B cell (primary cell): ENCODE results near the gene RTN4. TPM values are rescaled to one million over a fixed set of nuclear protein-coding genes. Genes with fewer than 3 reads are reported as not detected.
"Not testable (repeated sequence)": the region's sequence is repeated elsewhere in the genome, so short reads cannot be mapped to it uniquely, and the experiment has no call there.

ENCODE experiments used
- ATAC-seq: fragments of 200-7000 bp; cut with Tn5 transposase; one replicate; pipeline ENCODE4 v1.10.0; 2021; ENCODE audit warnings: low read depth, mild to moderate bottlenecking, moderate number of reproducible peaks, moderate library complexity
- CTCF ChIA-PET: fragments of 350-600 bp; sonication (Branson Sonifier 250); formaldehyde crosslinking; loops from one replicate; lab custom pipeline; 2021; ENCODE audit warnings: antibody characterized with exemption, inconsistent platforms; lab: Charles Lee
- POLR2A ChIA-PET: fragments of 350-600 bp; sonication (Branson Sonifier 250); formaldehyde crosslinking; loops from one replicate; lab custom pipeline; 2021; ENCODE audit warnings: antibody characterized with exemption; lab: Charles Lee
- DNase-seq: peaks from one replicate; pipeline ENCODE4 v3.0.0; 2013
- H2AFZ ChIP-seq: 2 replicates; pipeline ENCODE4 v1.6.1; 2012; ENCODE audit warnings: mild to moderate bottlenecking, low read depth, low read length; ENCODE audit not compliant: insufficient read depth, poor library complexity, severe bottlenecking
- H3K27ac ChIP-seq, 2 donors: 1 replicate in 1 of 2; 2 replicates in 1 of 2; pipeline ENCODE4 v1.5.1; 2012 to 2013; ENCODE audit warnings: low read length in 2 of 2, mild to moderate bottlenecking in 2 of 2, moderate library complexity in 1 of 2
- H3K27me3 ChIP-seq, 4 experiments: fragments of 200-600 bp in 1 of 4; sonication (generic) in 1 of 4; replicated peaks in 1 of 4; 1 replicate in 2 of 4; 2 replicates in 2 of 4; pipeline versions ENCODE4 v1.6.1 to v1.7.0; 2013 to 2016; ENCODE audit warnings: low read length in 3 of 4, mild to moderate bottlenecking in 2 of 4, mixed read lengths in 1 of 4, moderate library complexity in 1 of 4; ENCODE audit not compliant: insufficient read depth in 4 of 4, control insufficient read depth in 3 of 4; ENCODE audit errors: control extremely low read depth in 1 of 4
- H3K36me3 ChIP-seq, 2 experiments: replicated peaks in 1 of 2; 1 replicate in 1 of 2; 2 replicates in 1 of 2; pipeline versions ENCODE4 v1.6.1 to v1.7.1; 2013; ENCODE audit warnings: low read length in 1 of 2; ENCODE audit not compliant: insufficient read depth in 2 of 2, control insufficient read depth in 1 of 2; ENCODE audit errors: control extremely low read depth in 1 of 2, extremely low read depth in 1 of 2
- H3K4me1 ChIP-seq, 2 donors: fragments of 200-600 bp in 1 of 2; sonication (generic) in 1 of 2; 1 replicate in 1 of 2; 2 replicates in 1 of 2; pipeline versions ENCODE4 v1.5.1 to v1.6.1; 2013 to 2017; ENCODE audit warnings: low read length in 2 of 2; ENCODE audit not compliant: control insufficient read depth in 2 of 2, insufficient read depth in 2 of 2
- H3K4me2 ChIP-seq: replicated peaks from 2 replicates; pipeline ENCODE3; 2012; ENCODE audit warnings: mild to moderate bottlenecking, low read depth, low read length; ENCODE audit not compliant: poor library complexity, severe bottlenecking
- H3K4me3 ChIP-seq, 5 experiments: fragments of 200-600 bp in 1 of 5; sonication (generic) in 1 of 5; 1 replicate in 3 of 5; 2 replicates in 2 of 5; pipeline versions ENCODE4 v1.5.1 to v1.7.0; 2011 to 2016; ENCODE audit warnings: low read length in 4 of 5, mild to moderate bottlenecking in 4 of 5, low read depth in 2 of 5, control low read depth in 1 of 5, moderate library complexity in 1 of 5; ENCODE audit not compliant: insufficient read depth in 1 of 5; ENCODE audit errors: control extremely low read depth in 1 of 5, extremely low read depth in 1 of 5
- H3K79me2 ChIP-seq: fragments of 200-600 bp; sonication (generic); one replicate; pipeline ENCODE4 v1.6.0; 2016; ENCODE audit warnings: low read length; ENCODE audit not compliant: control insufficient read depth, insufficient read depth
- H3K9ac ChIP-seq: fragments of 200-600 bp; sonication (generic); 2 replicates; pipeline ENCODE4 v1.6.1; 2017; ENCODE audit warnings: mild to moderate bottlenecking, low read length, moderate library complexity
- H3K9me3 ChIP-seq, 3 donors: one replicate each; pipeline versions ENCODE4 v1.6.1 to v1.7.1; 2013; ENCODE audit warnings: low read length in 2 of 3; ENCODE audit not compliant: control insufficient read depth in 2 of 3, insufficient read depth in 1 of 3; ENCODE audit errors: control extremely low read depth in 1 of 3
- H4K20me1 ChIP-seq: 2 replicates; pipeline ENCODE4 v1.6.0; 2012; ENCODE audit warnings: mild to moderate bottlenecking, low read length; ENCODE audit not compliant: insufficient read depth, control insufficient read depth, poor library complexity, severe bottlenecking
- H3K27ac Mint-ChIP-seq: one replicate; pipeline ENCODE4 v1.8.0; 2021; ENCODE audit warnings: mixed read lengths
- H3K27me3 Mint-ChIP-seq: one replicate; pipeline ENCODE4 v1.8.0; 2021; ENCODE audit warnings: mixed read lengths
- H3K4me1 Mint-ChIP-seq: one replicate; pipeline ENCODE4 v1.8.0; 2021; ENCODE audit warnings: mixed read lengths
- H3K4me3 Mint-ChIP-seq: one replicate; pipeline ENCODE4 v1.8.0; 2021; ENCODE audit warnings: mixed read lengths
- H3K9me3 Mint-ChIP-seq: one replicate; pipeline ENCODE4 v1.8.0; 2022; ENCODE audit warnings: mixed read lengths; ENCODE audit not compliant: insufficient read depth
- CTCF ChIP-seq: fragments of 200-600 bp; IDR thresholded peaks from one replicate; pipeline ENCODE4 v1.8.0; 2022; ENCODE audit warnings: antibody characterized with exemption, mild to moderate bottlenecking
- EZH2 ChIP-seq: IDR thresholded peaks from 2 replicates; pipeline ENCODE4 v1.6.1; 2012; ENCODE audit warnings: borderline replicate concordance, low read depth, mild to moderate bottlenecking, moderate library complexity, low read length; ENCODE audit not compliant: insufficient read depth, poor library complexity, severe bottlenecking
- WGBS: methylation state at CpG from one replicate; pipeline ENCODE4 v1.1.5; 2013; ENCODE audit warnings: missing lambda C conversion rate; ENCODE audit not compliant: insufficient coverage; 5-methylcytosine and 5-hydroxymethylcytosine counted together
- intact Hi-C: fragments of 100-400 bp; cut with micrococcal nuclease; formaldehyde crosslinking; loops from one replicate; pipeline ENCODE4 v1.10.0; 2022
- polyA plus RNA-seq: library from polyadenylated mRNA; depleted of rRNA; stranded (reverse); fragments of >200 nt; gene quantifications from 2 replicates; pipeline ENCODE4 v1.2.3, GENCODE V29; 2012
- total RNA-seq, 2 donors: library from RNA; stranded (reverse); fragments of 120-200 nt in 1 of 2; gene quantifications; 1 replicate in 1 of 2; 2 replicates in 1 of 2; pipeline versions ENCODE4 v1.2.3 to v1.2.4, GENCODE V29; 2013 to 2022

RTN4 gene
- total and polyA plus RNA-seq, 2 donors (not counting 1 experiment from before 2014, with no cell fraction given): 30.8 to 65.9 TPM

DNA sequence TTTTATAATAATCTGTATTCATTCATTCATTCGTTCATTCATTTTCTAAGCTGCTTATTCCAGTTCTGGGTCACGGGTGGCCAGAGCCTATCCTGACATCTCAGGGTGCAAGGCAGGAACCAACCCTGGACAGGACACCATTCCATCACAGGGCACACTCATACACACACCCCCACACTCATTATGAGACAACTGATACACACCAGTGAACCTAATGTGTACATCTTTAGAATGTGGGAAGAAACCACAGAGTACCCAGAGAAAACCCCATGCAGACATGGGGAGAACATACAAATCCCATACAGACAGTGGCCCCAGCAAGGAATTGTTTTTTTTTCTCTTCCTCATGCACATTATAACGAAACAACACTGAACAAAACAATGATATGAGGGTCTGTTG is 54.7 kb downstream of the RTN4 start:
- peaks cover 56% of the 10 kb centered on the region for H3K4me1 Mint-ChIP-seq
- TF ChIP-seq CTCF (no peak), EZH2 (no peak)
- CTCF ChIA-PET: interaction anchor here (1.0 to 1.7 kb wide), 4 partner anchors 14 to 435 kb away, joined by 3 to 4 read pairs (median 3); no protein-coding TSS in a partner anchor

DNA sequence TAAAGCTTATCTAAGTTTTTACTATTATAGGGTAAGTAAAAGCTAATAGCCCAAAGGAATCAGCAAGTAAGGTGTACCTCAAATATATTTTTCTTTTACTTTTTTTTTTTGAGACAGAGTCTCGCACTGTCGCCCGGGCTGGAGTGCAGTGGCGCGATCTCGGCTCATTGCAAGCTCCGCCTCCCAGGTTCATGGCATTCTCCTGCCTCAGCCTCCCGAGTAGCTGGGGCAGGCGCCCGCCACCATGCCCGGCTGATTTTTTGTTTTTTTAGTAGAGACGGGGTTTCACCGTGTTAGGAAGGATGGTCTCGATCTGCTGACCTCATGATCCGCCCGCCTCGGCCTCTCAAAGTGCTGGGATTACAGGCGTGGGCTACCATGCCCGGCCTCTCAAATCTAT is 59.6 kb downstream of the RTN4 start:
- H3K4me2 ChIP-seq, H3K9ac ChIP-seq, DNase-seq, ATAC-seq, H3K4me3 ChIP-seq, CTCF ChIA-PET, H3K9me3 Mint-ChIP-seq, H3K27ac ChIP-seq, H3K4me1 ChIP-seq, H3K4me3 Mint-ChIP-seq, H3K27me3 Mint-ChIP-seq, intact Hi-C loops, H3K27me3 ChIP-seq, H2AFZ ChIP-seq, H3K9me3 ChIP-seq, H3K27ac Mint-ChIP-seq: not testable (repeated sequence)
- peaks cover 28% of the 10 kb centered on the region for H3K4me1 Mint-ChIP-seq
- peaks cover 60% of the 10 kb centered on the region for H4K20me1 ChIP-seq
- H3K36me3 ChIP-seq: peaks cover 7 to 18% of the 10 kb centered on the region in 2 experiments
- H3K79me2 ChIP-seq: peaks cover 91% of the 10 kb centered on the region
- POLR2A ChIA-PET: interaction anchor here (0.6 kb wide), 1 partner anchor 160 kb away, joined by 6 read pairs; no protein-coding TSS in a partner anchor
- WGBS: 99% methylated on average over 14 of the region's 19 CpGs

More for the DNA sequence above, 54.7 kb downstream of the RTN4 start:
- H3K4me3 Mint-ChIP-seq: no peak overlapping the region
- Histone ChIP-seq H3K9me3 (no peaks in the 10 kb centered on the region), H3K4me2 (no peak overlapping the region), H2AFZ (no peak overlapping the region), H3K4me1 (peaks cover 10 to 23% of the 10 kb centered on the region in 2 donors), H3K27ac (no peak overlapping the region), H3K27me3 (no peaks in the 10 kb centered on the region), H3K79me2 (peaks cover 88% of the 10 kb centered on the region), H4K20me1 (peaks cover 47% of the 10 kb centered on the region), H3K36me3 (no peaks in the 10 kb centered on the region), H3K4me3 (no peak overlapping the region), H3K9ac (no peak overlapping the region)
- DNase-seq (no peak), ATAC-seq (no peak)
- POLR2A ChIA-PET: no interaction called here
- no peaks in the 10 kb centered on the region for H3K9me3 Mint-ChIP-seq
- no peak overlapping the region for H3K27ac Mint-ChIP-seq
- WGBS: 88% methylated on average over 1 of the region's 3 CpGs
- intact Hi-C loops: no loop called here
- no peaks in the 10 kb centered on the region for H3K27me3 Mint-ChIP-seq
